GM21737 (cell line): Measurements from ENCODE around the gene PCDHA9.
"Not testable (repeated sequence)": the region's sequence is repeated elsewhere in the genome, so short reads cannot be mapped to it uniquely, and the experiment has no call there.

ENCODE experiments used
- ATAC-seq: cut with Tn5 transposase; IDR thresholded peaks from one replicate; pipeline ENCODE4 v1.9.1; 2021; ENCODE audit warnings: mild to moderate bottlenecking, moderate library complexity; ENCODE audit not compliant: unreplicated experiment

Gene PCDHA9

GRCh38 chr5:140848139-140849102 lies at the start of gene PCDHA9:
PCDHA9 (plus strand) TSS chr5:140848382; CDS start chr5:140848496, 114 bp downstream.
- not testable (repeated sequence) for ATAC-seq

GRCh38 chr5:140800816-140801493 lies 47.2 kb upstream of the PCDHA9 start, which contains the start of gene PCDHA3:
PCDHA3 (plus strand) TSS chr5:140801057.
- no peak for ATAC-seq

GRCh38 chr5:140801494-140801841 lies 46.7 kb upstream of the PCDHA9 start:
- no peak for ATAC-seq

GRCh38 chr5:140802381-140802780 lies 45.8 kb upstream of the PCDHA9 start:
- ATAC-seq: not testable (repeated sequence)

- no peak for ATAC-seq
Measured at GRCh38 chr5:140802781-140803271, 45.4 kb upstream of the PCDHA9 start.

- no peak for ATAC-seq
Measured at GRCh38 chr5:140806834-140807775, 41.1 kb upstream of the PCDHA9 start, which contains the start of gene PCDHA4. PCDHA4 (plus strand) TSS chr5:140807068.

- not testable (repeated sequence) for ATAC-seq
Measured at GRCh38 chr5:140808241-140808888, 39.8 kb upstream of the PCDHA9 start.

- ATAC-seq: no peak
Measured at GRCh38 chr5:140808889-140809291, 39.3 kb upstream of the PCDHA9 start.

GRCh38 chr5:140821375-140822280 lies 26.6 kb upstream of the PCDHA9 start, which contains the start of gene PCDHA5:
PCDHA5 (plus strand) TSS chr5:140821613.
- no peak for ATAC-seq

GRCh38 chr5:140822281-140822629 lies 25.9 kb upstream of the PCDHA9 start:
- ATAC-seq: no peak

- ATAC-seq: not testable (repeated sequence)
Measured at GRCh38 chr5:140822969-140823368, 25.2 kb upstream of the PCDHA9 start.

- ATAC-seq: no peak
Measured at GRCh38 chr5:140823475-140823874, 24.7 kb upstream of the PCDHA9 start.

GRCh38 chr5:140827704-140828361 lies 20.3 kb upstream of the PCDHA9 start, which contains the start of gene PCDHA6:
PCDHA6 (plus strand) TSS chr5:140827960; CDS start chr5:140828092, 132 bp downstream.
- no peak for ATAC-seq

- no peak for ATAC-seq
Measured at GRCh38 chr5:140828362-140828737, 19.8 kb upstream of the PCDHA9 start.

- not testable (repeated sequence) for ATAC-seq
Measured at GRCh38 chr5:140829511-140830501, 18.4 kb upstream of the PCDHA9 start.

GRCh38 chr5:140833993-140834392 lies 14.2 kb upstream of the PCDHA9 start, which contains the start of gene PCDHA7:
PCDHA7 (plus strand) TSS chr5:140834269; CDS start chr5:140834384, 115 bp downstream.
- no peak for ATAC-seq

GRCh38 chr5:140834439-140835008 lies 13.7 kb upstream of the PCDHA9 start:
- not testable (repeated sequence) for ATAC-seq
